Skeletal muscle tissue (tissue), 4 donors: ENCODE data around the gene TMEM145. TPM values are rescaled to one million over a fixed set of nuclear protein-coding genes. Genes with fewer than 3 reads are reported as not detected.
A peak's percentile ranks its signal among the peaks of the same experiment; 100 is the strongest.

ENCODE experiments used
- H3K27ac ChIP-seq: one replicate; pipeline ENCODE4 v1.7.0; 2013; ENCODE audit warnings: mild to moderate bottlenecking, low read depth, low read length, inconsistent platforms
- H3K27me3 ChIP-seq, 3 donors: one replicate each; pipeline ENCODE4 v1.7.0; 2013; ENCODE audit warnings: low read length in 3 of 3; ENCODE audit not compliant: control insufficient read depth in 3 of 3, insufficient read depth in 3 of 3
- H3K36me3 ChIP-seq, 3 donors: one replicate each; pipeline ENCODE4 v1.7.0; 2013; ENCODE audit warnings: low read length in 3 of 3; ENCODE audit not compliant: control insufficient read depth in 3 of 3, insufficient read depth in 3 of 3
- H3K4me1 ChIP-seq, 3 donors: one replicate each; pipeline ENCODE4 v1.7.0; 2013; ENCODE audit warnings: low read length in 3 of 3, mild to moderate bottlenecking in 3 of 3; ENCODE audit not compliant: control insufficient read depth in 3 of 3, insufficient read depth in 3 of 3
- H3K4me3 ChIP-seq, 3 donors: one replicate each; pipeline ENCODE4 v1.7.0; 2013; ENCODE audit warnings: low read length in 3 of 3
- H3K9ac ChIP-seq, 3 donors: one replicate each; pipeline ENCODE4 v1.7.0; 2013; ENCODE audit warnings: low read length in 3 of 3, mild to moderate bottlenecking in 3 of 3, moderate library complexity in 2 of 3, low read depth in 1 of 3
- H3K9me3 ChIP-seq, 3 donors: one replicate each; pipeline ENCODE4 v1.7.0; 2013; ENCODE audit warnings: low read length in 3 of 3; ENCODE audit not compliant: control insufficient read depth in 3 of 3
- total RNA-seq: library from RNA; depleted of rRNA; stranded (reverse); fragments of >200 nt; gene quantifications from one replicate; pipeline ENCODE4 v1.2.3, GENCODE V29; 2014
- donor health status: Osteomylitis.

Gene TMEM145
- total RNA-seq, 1 donor from 2014 or later = 0.52 TPM

DNA sequence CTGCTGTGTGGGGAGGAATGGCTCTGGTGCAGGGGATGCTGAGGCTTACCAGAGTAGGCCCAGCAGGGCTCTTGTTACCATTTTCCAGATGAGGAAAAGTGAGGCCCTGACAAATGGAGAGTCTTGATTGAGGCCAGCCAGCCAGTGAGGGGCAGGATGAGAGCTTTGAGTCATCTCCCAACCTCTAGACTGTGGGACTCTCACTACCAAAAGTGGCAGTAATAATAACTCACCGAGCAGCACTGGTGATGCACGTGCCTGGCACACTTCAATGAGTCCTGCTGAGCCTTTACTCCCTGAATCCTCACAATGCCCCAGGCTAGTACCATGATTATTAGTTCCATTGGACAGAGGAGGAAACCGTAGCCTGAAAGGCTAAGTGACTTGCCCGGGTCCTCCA lies 36.3 kb upstream of the TMEM145 start:
- H3K27me3 ChIP-seq = no peaks in the 10 kb centered on the region

DNA sequence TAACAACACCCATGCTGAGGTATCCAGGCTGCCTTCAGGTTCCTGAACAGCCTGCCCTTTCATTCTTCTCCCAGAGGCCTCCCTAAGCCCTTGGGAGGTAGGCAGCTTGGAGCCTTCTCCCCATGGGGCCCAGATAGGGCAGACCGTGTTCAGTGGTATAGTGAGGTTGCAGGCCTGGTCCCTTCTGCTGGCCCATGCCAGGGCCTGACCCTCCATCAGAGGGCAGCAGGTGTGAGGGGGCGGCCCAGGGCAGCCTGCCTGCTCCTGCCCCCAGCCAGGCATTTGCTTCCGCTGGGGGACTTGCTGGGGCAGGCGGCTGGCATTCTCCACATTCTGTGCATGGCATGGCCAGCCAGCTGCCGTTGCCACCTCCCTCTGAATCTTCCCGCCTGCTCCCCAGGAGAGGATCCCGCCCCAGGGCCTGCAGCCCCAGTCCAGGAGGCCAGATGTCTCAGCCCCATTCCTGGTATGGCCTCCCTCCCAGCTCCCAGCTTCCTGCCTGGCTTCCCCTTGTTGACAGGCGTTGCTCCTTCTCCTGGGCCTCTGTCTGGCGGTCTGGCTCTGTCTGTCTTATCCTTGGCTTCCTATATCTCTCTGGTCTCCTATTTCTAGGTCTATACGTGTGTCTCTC lies 35.2 kb upstream of the TMEM145 start:
- peak overlapping the region; percentile 38 to 49 (median 42) for H3K4me3 ChIP-seq
- no peaks in the 10 kb centered on the region for H3K27me3 ChIP-seq
- H3K9ac ChIP-seq = peak overlapping the region; percentile 66 to 85 (median 74)
- peaks cover 19 to 24% (median 20%) of the 10 kb centered on the region in 3 donors for H3K36me3 ChIP-seq
- peak overlapping the region; percentile 92 for H3K27ac ChIP-seq
- peaks cover 61 to 76% (median 75%) of the 10 kb centered on the region in 3 donors for H3K4me1 ChIP-seq
- H3K9me3 ChIP-seq = no peaks in the 10 kb centered on the region

More for the DNA sequence above, 36.3 kb upstream of the TMEM145 start:
- Histone ChIP-seq H3K27ac (peak overlapping the region; percentile 92), H3K9me3 (no peaks in the 10 kb centered on the region), H3K36me3 (peaks cover 24 to 33% (median 24%) of the 10 kb centered on the region in 3 donors), H3K9ac (peak overlapping the region in 2 of 3 donors; percentile 8 to 85), H3K4me3 (no peak overlapping the region), H3K4me1 (peaks cover 51 to 75% (median 75%) of the 10 kb centered on the region in 3 donors)

DNA sequence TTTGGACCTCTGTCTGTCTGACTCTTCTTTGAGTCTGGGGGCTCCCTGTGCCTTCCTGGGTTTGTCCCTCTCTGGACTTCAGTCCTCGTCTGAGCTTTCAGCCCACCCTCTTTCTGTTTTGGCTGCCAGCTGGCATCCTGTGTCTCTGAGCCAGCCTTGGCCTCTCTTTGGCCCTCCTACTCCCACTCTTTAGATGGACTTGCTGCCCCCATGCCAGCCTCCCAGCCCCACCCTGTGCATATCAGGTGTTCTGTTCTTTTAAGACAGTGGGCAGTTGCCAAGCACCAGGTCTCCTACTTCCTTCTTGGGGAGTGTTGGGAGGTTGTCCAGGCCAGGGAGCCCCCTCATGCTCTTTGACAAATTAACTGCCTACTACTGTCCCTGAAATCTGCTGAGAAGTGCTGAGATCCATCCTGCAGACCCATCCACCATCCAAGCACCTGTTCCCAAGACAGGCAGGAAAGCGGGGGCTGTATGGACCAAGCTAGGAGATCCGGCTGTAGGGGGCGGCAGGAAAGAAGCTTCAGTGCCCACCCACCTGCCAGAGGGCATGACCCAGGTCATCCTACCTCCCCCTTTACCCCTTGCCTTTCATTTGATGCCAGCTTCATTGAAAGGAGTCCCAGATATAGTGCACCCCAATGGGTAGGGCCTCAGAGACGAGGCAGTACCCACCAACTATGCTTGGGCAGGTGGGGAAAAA lies 34.5 kb upstream of the TMEM145 start:
- H3K4me1 ChIP-seq = peaks cover 66 to 83% (median 79%) of the 10 kb centered on the region in 3 donors
- H3K27ac ChIP-seq = peak overlapping the region; percentile 92
- peaks cover 14 to 17% (median 17%) of the 10 kb centered on the region in 3 donors for H3K36me3 ChIP-seq
- H3K9me3 ChIP-seq = no peaks in the 10 kb centered on the region
- no peaks in the 10 kb centered on the region for H3K27me3 ChIP-seq
- H3K9ac ChIP-seq = peak overlapping the region; percentile 44 to 85 (median 72)
- peak overlapping the region; percentile 38 to 49 (median 42) for H3K4me3 ChIP-seq

DNA sequence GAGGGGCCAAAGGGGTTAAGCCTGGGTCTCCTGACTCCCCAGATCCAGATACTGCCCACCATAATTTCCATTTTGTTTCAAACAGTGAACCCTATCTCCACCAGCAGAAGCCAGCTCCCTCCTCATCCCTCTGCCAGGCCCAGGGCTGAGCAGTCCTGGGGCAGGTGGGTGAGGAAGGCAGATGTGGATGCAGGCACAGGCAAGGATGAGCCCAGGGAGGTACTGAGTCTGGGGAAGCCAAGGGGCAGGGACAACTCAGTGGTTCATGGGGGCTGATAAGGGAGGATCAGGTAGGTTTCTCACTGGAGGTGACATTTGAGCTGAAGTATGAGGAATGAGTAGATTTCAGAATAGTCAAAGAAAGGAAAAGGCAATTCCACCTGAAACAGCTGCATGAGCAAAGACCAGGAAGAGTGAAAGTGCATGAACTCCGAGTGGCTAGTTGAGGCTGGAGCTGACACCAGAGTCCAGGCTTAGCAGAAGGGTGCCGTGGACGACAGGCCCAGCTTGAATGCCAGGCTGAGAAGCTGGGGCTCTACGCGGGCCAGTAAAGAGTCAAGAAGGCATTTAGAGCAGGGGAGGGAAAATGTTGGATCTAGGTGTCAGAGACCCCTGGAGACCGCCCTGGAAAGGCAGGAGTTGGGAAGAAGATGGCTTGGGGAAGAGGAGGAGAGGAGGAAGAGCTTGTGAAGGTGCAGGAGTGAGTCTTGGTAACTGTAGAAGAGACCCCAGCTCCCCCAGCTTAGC lies 33.8 kb upstream of the TMEM145 start:
- peak overlapping the region; percentile 82 to 88 (median 86) for H3K4me3 ChIP-seq
- H3K9me3 ChIP-seq = no peaks in the 10 kb centered on the region
- peak overlapping the region; percentile 92 for H3K27ac ChIP-seq
- H3K36me3 ChIP-seq = peaks cover 8 to 10% (median 10%) of the 10 kb centered on the region in 3 donors
- peak overlapping the region in 2 of 3 donors; percentile 72 to 85 for H3K9ac ChIP-seq
- H3K27me3 ChIP-seq = no peaks in the 10 kb centered on the region
- H3K4me1 ChIP-seq = peaks cover 66 to 82% (median 75%) of the 10 kb centered on the region in 3 donors

DNA sequence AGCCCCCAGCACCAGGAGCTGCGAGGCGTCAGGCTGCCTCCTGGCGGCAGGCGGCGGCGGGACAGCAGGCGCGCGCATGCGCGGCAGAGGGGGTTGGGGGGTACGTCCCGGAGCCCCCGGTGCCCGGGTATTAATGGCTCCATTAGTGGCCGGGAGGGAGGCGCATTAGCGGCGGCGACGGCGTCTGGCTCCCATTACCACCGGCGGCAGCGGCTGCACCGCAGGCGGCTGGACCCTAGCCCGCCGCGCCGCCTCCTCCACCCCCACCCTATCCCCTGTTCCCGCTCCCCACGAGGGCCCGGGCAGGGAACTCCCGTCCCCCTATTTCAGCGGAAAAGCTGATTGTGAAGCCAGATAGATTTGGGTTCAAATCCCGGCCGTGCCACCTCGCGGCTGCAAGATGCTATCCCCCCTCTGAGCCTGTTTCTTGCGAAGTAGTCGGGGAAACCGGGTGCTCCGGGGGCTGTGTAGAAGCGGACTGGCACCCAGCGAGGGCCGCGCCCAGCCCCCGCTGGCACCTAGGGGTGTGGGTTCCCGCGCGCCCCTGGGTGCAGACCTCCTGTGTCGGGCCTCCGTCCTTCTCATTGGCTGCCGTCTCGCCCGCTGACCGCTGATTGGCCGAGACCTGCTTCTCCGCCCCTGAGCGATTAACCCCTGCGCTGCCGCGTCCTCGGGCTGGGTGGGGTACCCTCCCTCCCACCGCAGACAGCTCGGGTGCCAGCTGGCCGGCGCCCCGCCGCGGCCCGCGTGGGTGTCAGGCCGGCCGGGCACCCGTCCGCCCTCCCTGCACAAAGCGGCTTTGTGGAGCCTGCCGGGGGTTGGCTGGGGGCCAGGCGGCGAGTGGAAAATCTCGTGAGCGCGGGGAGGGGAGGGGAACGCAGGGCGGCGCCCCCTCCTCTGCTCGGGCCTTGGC lies 33.0 kb upstream of the TMEM145 start:
- H3K27ac ChIP-seq = peak overlapping the region; percentile 92
- H3K9ac ChIP-seq = peak overlapping the region; percentile 66 to 85 (median 72)
- peak overlapping the region; percentile 82 to 88 (median 86) for H3K4me3 ChIP-seq
- peaks cover 2 to 5% (median 2%) of the 10 kb centered on the region in 3 donors for H3K36me3 ChIP-seq
- no peaks in the 10 kb centered on the region for H3K9me3 ChIP-seq
- H3K4me1 ChIP-seq = peaks cover 64 to 80% (median 73%) of the 10 kb centered on the region in 3 donors
- H3K27me3 ChIP-seq = no peaks in the 10 kb centered on the region

DNA sequence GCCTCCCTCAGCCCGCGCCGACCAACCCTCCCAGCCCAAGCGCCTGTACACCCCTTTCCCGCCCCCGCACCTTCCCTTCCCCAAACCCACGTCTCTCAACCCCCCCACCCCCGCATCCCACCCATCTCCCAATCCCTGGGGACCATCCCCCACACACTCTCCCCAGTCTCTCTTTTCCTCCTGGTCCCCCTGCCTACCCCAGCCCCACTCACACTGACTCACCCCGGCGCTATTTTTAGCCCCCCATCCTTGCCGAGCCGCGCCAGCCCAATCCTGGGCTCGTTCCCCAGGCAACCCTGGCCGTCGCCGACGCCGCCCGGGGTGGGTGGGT lies 32.3 kb upstream of the TMEM145 start:
- Histone ChIP-seq H3K9ac (peak overlapping the region in 2 of 3 donors; percentile 72 to 85), H3K27ac (peak overlapping the region; percentile 92), H3K4me3 (peak overlapping the region in 2 of 3 donors; percentile 86 to 88), H3K4me1 (peaks cover 68 to 82% (median 75%) of the 10 kb centered on the region in 3 donors), H3K36me3 (peaks cover 0 to 3% (median 0%) of the 10 kb centered on the region in 3 donors), H3K9me3 (no peaks in the 10 kb centered on the region), H3K27me3 (no peaks in the 10 kb centered on the region)

DNA sequence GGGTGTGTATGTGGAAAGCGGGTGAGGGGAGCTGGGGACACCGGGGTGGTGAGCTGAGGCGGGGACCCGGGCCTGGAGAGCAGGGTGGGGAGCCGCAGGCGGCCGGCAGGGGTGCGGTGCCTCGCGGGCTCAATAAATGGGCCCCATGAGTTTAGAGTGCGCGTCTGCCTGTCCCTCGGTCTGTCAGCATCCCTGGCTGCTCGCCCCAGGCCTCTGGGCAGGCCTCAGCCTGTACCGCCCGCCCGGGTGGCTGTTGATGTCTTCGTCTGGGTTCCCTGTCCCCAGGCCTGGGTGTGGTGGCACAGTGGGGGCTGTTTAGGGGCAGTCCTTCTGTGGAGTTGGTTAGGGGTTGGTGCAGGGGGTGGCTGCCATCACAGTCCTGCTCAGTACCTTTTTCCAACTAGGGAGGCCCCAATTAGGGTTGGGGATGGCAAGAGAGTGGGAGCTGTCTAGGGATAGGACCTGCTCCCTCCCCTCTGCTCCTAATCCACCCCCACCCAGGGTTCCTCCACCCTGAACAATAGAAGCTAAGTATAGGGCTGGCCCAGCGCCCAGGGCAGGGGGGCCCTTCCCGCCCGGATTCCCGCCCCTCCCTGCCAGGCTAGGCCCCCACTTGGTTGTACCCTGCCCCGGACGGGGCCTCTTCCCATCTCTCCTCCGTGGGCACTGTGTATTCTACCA lies 31.8 kb upstream of the TMEM145 start:
- H3K4me3 ChIP-seq = peak overlapping the region; percentile 43 to 60 (median 51)
- H3K4me1 ChIP-seq = peaks cover 68 to 82% (median 75%) of the 10 kb centered on the region in 3 donors
- H3K9me3 ChIP-seq = no peaks in the 10 kb centered on the region
- H3K27ac ChIP-seq = peak overlapping the region; percentile 92
- peak overlapping the region; percentile 61 to 74 (median 72) for H3K9ac ChIP-seq
- H3K36me3 ChIP-seq = peaks cover 0 to 3% (median 0%) of the 10 kb centered on the region in 3 donors
- H3K27me3 ChIP-seq = no peaks in the 10 kb centered on the region

DNA sequence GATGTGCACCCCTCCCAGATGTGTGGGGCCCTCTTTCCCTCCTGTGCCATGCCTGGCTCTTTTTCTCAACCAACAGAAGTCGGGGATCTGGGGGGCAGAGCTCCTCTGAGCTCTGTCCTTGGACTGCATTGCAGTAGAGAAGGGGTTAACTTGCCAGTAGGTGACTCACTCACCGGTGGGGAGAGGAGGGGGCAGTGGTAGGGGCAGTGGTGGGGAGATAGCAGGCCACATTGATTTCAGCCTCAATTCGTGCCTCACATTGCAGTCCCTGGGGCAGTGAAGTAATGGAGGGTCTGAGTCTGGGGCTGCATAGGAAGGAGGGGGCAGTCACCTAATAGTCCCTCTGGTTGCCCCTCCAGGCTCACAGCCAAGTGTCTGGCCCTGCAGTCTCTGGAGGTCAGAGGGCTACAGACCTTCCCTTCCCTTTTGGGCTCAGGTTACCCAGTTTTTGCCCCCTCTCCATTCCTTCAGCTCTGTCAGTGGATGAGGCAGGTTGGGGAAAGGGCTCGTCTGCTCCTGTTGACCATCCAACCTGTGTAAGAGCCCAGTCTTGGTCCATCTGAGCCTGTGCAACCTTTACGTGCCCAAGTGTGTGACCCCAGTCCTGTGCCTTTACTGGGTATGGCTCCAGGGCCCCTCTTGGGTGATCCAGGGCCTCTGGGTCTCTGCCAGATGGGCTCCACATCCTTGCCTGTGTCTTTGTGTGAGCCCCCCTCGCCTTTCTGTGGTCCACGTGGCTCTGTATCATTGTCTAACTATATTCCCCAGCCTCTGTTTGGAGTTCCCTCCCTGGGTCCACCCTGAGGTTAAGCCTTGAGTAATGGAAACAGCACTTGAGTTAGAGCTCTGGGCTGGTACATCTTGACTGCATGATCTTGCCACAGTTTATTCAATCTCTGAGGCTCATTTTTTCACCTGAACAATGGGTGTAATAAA lies 31.0 kb upstream of the TMEM145 start:
- peaks cover under 1 to 1% (median under 1%) of the 10 kb centered on the region in 3 donors for H3K36me3 ChIP-seq
- no peaks in the 10 kb centered on the region for H3K9me3 ChIP-seq
- peak overlapping the region in 1 of 3 donors; percentile 51 for H3K4me3 ChIP-seq
- peak overlapping the region; percentile 92 for H3K27ac ChIP-seq
- no peaks in the 10 kb centered on the region for H3K27me3 ChIP-seq
- H3K9ac ChIP-seq = peak overlapping the region in 2 of 3 donors; percentile 70 to 72
- H3K4me1 ChIP-seq = peaks cover 67 to 75% (median 74%) of the 10 kb centered on the region in 3 donors
